Common myeloid progenitor, CD34-positive (primary cell): Measurements from ENCODE around the gene PLXNA4.

Source experiments
- CTCF ChIA-PET: fragments of 350-600 bp; sonication (Branson Sonifier 250); formaldehyde crosslinking; loops from one replicate; lab custom pipeline; 2021; ENCODE audit warnings: antibody characterized with exemption; lab: Charles Lee
- POLR2A ChIA-PET: fragments of 350-600 bp; sonication (Branson Sonifier 250); formaldehyde crosslinking; loops from one replicate; lab custom pipeline; 2021; ENCODE audit warnings: antibody characterized with exemption; lab: Charles Lee
- DNase-seq, 3 donors: peaks; one replicate each; pipeline versions ENCODE4 v3.0.0 to v3.0.0-alpha.2; 2013
- H3K27ac ChIP-seq, 2 experiments: 1 replicate in 1 of 2; 2 replicates in 1 of 2; pipeline ENCODE4 v1.7.0; 2013; ENCODE audit warnings: inconsistent platforms in 2 of 2, low read length in 2 of 2, mild to moderate bottlenecking in 2 of 2, low read depth in 1 of 2, moderate library complexity in 1 of 2; ENCODE audit not compliant: severe bottlenecking in 2 of 2, insufficient read depth in 1 of 2, poor library complexity in 1 of 2
- H3K27me3 ChIP-seq, 5 experiments: replicated peaks in 2 of 5; 1 replicate in 3 of 5; 2 replicates in 2 of 5; pipeline versions ENCODE4 v1.6.1 to v1.7.0; 2013; ENCODE audit warnings: low read length in 4 of 5, mild to moderate bottlenecking in 2 of 5, moderate library complexity in 2 of 5, inconsistent platforms in 1 of 5; ENCODE audit not compliant: insufficient read depth in 5 of 5, control insufficient read depth in 4 of 5
- H3K36me3 ChIP-seq, 4 experiments: 1 replicate in 2 of 4; 2 replicates in 2 of 4; pipeline versions ENCODE4 v1.6.1 to v1.7.0; 2013; ENCODE audit warnings: low read length in 3 of 4, control low read depth in 1 of 4, mild to moderate bottlenecking in 1 of 4; ENCODE audit not compliant: control insufficient read depth in 4 of 4, insufficient read depth in 4 of 4
- H3K4me1 ChIP-seq, 4 experiments: 1 replicate in 3 of 4; 2 replicates in 1 of 4; pipeline versions ENCODE4 v1.6.1 to v1.7.1; 2013; ENCODE audit warnings: low read length in 3 of 4, mild to moderate bottlenecking in 3 of 4, control low read depth in 1 of 4, inconsistent platforms in 1 of 4, moderate library complexity in 1 of 4; ENCODE audit not compliant: control insufficient read depth in 4 of 4, insufficient read depth in 4 of 4; ENCODE audit errors: control extremely low read depth in 1 of 4
- H3K4me3 ChIP-seq, 7 experiments: 1 replicate in 4 of 7; 2 replicates in 3 of 7; pipeline versions ENCODE4 v1.5.1 to v1.7.0; 2013; ENCODE audit warnings: mild to moderate bottlenecking in 7 of 7, low read length in 6 of 7, moderate library complexity in 6 of 7, inconsistent platforms in 2 of 7, low read depth in 2 of 7, control low read depth in 1 of 7; ENCODE audit not compliant: insufficient read depth in 4 of 7, control insufficient read depth in 1 of 7; ENCODE audit errors: extremely low read depth in 1 of 7
- H3K9me3 ChIP-seq, 5 experiments: 1 replicate in 4 of 5; 2 replicates in 1 of 5; pipeline versions ENCODE4 v1.6.1 to v1.7.1; 2013; ENCODE audit warnings: low read length in 4 of 5, mild to moderate bottlenecking in 2 of 5, inconsistent platforms in 1 of 5, low read depth in 1 of 5, moderate library complexity in 1 of 5; ENCODE audit not compliant: control insufficient read depth in 4 of 5, insufficient read depth in 2 of 5; ENCODE audit errors: control extremely low read depth in 1 of 5
- WGBS: methylation state at CpG from one replicate; pipeline ENCODE4 v1.1.5; 2013; ENCODE audit not compliant: insufficient coverage; 5-methylcytosine and 5-hydroxymethylcytosine counted together

Gene PLXNA4

DNA sequence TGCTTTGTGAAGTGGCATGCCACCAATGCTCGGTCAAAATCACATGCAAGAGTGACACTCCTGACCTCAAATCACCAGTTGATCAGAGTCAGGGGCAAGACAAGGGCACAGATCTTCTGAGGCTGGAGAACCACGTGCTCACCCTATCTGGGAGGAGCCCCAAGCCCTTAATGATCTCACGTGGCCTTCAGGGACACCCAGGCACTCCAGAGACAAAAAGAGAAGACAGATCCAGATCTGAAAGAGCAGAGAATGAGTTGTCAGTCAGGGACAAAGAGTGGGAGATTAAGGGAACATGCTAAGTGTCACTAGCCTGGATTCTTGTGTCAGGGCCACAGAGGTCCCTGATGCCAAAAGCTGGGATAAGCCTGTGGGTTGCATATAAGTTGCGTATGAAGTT, 134.3 kb downstream of the PLXNA4 start:
- Histone ChIP-seq H3K36me3 (no peaks in the 10 kb centered on the region), H3K27me3 (no peaks in the 10 kb centered on the region), H3K4me3 (no peak overlapping the region), H3K27ac (no peak overlapping the region), H3K9me3 (no peaks in the 10 kb centered on the region), H3K4me1 (peaks cover 0 to 58% (median 18%) of the 10 kb centered on the region in 4 experiments)
- no peak for DNase-seq
- ChIA-PET CTCF (interaction anchor here (1.1 kb wide), 1 partner anchor 33 kb away, joined by 3 read pairs; no protein-coding TSS in a partner anchor), POLR2A (no interaction called here)
- 95% methylated on average over 2 of the region's 4 CpGs for WGBS

DNA sequence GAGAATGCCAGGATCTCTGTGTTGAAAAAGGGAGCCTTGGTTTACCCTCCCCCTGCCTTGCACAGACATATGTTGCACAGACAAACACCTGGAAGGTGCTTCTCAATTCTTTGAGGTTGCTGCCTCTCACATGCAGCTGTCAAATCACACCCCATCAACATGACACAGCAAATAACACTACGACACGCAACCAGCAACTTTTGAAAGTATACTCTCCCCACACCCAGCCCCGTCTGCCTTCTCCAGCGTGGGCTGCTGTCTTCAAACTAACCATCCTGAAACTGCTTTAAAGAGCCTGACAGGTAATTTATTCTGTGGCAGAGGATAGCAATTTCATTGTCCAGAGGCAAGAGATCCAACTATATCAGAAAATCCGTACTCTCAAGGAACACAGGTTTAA, 136.1 kb downstream of the PLXNA4 start:
- ChIA-PET CTCF (interaction anchor here (0.9 kb wide), 1 partner anchor 16 kb away, joined by 3 read pairs; no protein-coding TSS in a partner anchor), POLR2A (no interaction called here)
- peak in 2 of 3 donors; percentile 29 to 44 for DNase-seq
- WGBS = 82% methylated on average over 2 of the region's 5 CpGs
- Histone ChIP-seq H3K36me3 (no peaks in the 10 kb centered on the region), H3K4me1 (peaks cover 0 to 66% (median 32%) of the 10 kb centered on the region in 4 experiments), H3K9me3 (no peaks in the 10 kb centered on the region), H3K27ac (no peak overlapping the region), H3K4me3 (no peak overlapping the region), H3K27me3 (no peaks in the 10 kb centered on the region)

DNA sequence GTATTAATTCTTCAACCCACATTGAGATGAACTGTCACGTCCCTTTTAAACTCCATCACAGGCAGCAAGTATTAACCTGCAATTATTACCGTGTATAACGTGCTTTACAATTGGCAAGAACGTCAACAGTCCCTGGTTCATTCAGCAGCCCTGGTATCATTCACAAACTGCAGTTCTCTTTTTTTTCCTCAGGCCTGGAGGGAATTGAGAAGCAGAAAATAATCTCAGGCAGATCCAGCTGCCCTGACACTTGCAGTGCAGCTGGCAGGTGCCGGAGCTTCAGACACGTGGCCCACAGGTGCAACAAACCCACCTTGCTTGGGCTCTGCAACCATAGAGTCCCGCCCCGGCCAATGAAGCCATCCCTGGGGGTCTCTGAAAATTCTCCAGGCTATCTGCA, 137.3 kb downstream of the PLXNA4 start:
- POLR2A ChIA-PET = no interaction called here
- H3K27ac ChIP-seq = no peak overlapping the region
- WGBS = 90% methylated on average over 8 of the region's 8 CpGs
- H3K4me1 ChIP-seq = peaks cover 0 to 78% (median 44%) of the 10 kb centered on the region in 4 experiments
- H3K27me3 ChIP-seq = no peaks in the 10 kb centered on the region
- H3K4me3 ChIP-seq = no peak overlapping the region
- CTCF ChIA-PET = interaction anchor here (1.3 to 1.4 kb wide), 2 partner anchors 9 to 18 kb away, joined by 3 read pairs; no protein-coding TSS in a partner anchor
- no peaks in the 10 kb centered on the region for H3K36me3 ChIP-seq
- H3K9me3 ChIP-seq = no peaks in the 10 kb centered on the region
- DNase-seq = no peak

DNA sequence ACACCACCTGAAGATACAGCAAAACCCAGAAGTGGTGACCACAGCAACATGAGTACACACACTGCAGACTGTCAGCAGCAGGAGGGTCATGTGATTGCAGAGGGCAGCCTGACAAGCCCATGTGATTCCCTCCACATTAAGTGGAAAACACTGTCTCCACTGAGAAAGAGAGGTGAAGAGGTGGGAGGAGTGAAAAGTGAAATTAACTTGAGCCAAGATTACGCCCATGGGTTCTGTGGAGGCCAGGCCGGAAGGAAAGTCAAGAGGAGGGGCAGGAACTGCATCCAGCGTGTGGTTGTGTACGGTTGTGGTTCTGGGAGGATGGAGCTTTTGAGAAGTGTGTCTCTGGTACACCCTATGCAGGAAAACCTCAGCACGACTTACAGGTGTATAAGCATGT, 138.5 kb downstream of the PLXNA4 start:
- CTCF ChIA-PET = interaction anchor here (1.0 kb wide), 2 partner anchors 13 to 30 kb away, joined by 3 to 4 read pairs; no protein-coding TSS in a partner anchor

DNA sequence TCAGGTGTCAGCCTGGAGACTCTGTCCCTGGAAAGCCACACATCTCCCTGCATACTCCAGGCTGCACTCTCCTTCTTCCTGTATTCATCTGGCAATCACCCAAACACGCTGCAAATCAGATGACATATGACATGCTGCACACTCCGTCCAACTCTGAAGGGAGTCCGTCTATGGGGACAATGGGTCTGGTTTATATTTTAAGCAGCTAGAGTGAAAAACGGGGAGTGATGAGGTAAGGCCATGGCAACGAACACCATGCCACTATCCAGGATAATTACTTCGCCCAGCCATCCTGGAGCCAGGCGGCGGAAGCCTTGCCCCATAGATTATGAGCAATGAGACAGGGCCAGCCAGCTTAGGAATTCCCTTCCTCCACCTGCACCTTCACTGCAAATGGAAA, 140.1 kb downstream of the PLXNA4 start:
- H3K4me1 ChIP-seq = peaks cover 2 to 99% (median 70%) of the 10 kb centered on the region in 4 experiments
- CTCF ChIA-PET = interaction anchor here (1.1 to 1.3 kb wide), 2 partner anchors 10 to 12 kb away, joined by 4 read pairs; no protein-coding TSS in a partner anchor
- DNase-seq = peak in 2 of 3 donors; percentile 17 to 31
- POLR2A ChIA-PET = no interaction called here
- H3K27me3 ChIP-seq = no peaks in the 10 kb centered on the region
- no peaks in the 10 kb centered on the region for H3K36me3 ChIP-seq
- WGBS = 96% methylated on average over 3 of the region's 8 CpGs
- no peaks in the 10 kb centered on the region for H3K9me3 ChIP-seq
- H3K27ac ChIP-seq = no peak overlapping the region
- H3K4me3 ChIP-seq = no peak overlapping the region

More for the DNA sequence above, 138.5 kb downstream of the PLXNA4 start:
- H3K27ac ChIP-seq = no peak overlapping the region
- H3K27me3 ChIP-seq = no peaks in the 10 kb centered on the region
- no peaks in the 10 kb centered on the region for H3K9me3 ChIP-seq
- 7% methylated on average over 4 of the region's 5 CpGs for WGBS
- peak; percentile 32 to 80 (median 75) for DNase-seq
- H3K4me1 ChIP-seq = peaks cover 0 to 90% (median 56%) of the 10 kb centered on the region in 4 experiments
- peak overlapping the region in 1 of 7 experiments; percentile 18 for H3K4me3 ChIP-seq
- H3K36me3 ChIP-seq = no peaks in the 10 kb centered on the region
- POLR2A ChIA-PET = no interaction called here

DNA sequence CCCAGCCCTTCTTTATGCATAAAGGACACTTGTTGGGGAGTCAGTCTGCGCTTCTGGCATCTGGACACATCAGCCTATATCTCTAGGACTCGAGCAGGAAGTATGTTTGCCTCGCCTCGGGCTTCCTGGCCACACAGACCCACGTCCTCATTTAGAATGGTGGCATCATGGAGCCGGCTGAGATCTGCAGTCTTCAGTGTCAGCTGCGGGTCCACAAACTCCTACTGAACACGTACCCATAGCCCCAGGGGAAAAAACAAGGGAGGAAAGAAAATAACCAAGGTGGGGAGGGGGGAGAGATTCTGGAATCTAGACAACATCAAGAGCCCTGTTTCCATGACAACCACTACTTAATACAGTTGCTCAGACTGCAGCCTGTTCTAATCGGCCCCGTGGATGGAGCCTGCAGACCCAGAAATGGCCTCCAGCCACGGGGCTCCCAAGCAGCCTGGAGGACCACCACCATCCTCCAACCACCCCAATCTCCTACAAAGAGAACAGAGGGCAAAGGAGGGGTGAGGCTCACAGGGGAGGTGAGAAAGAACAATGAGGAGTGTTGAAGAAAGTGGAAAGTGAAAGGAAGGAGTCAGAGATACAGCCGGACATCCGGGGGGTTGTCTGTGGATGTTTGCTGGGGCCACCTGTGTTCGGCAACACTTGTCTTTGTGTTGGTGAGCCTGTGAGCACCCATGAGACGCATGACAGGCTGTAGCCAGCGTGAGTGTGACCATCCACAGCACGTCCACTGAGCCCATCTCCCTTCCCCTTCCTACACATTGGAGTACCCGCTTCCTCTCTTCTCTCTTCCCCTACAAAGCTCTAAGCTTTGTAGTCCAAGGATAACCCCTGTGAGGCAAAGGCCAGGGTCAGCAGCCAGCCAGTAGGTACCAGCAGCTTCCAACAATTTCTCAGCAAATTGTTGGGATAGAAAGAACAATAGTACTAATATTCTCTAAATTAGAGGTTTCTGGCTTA, 141.0 kb downstream of the PLXNA4 start:
- ChIA-PET CTCF (interaction anchor here (1.3 kb wide), 1 partner anchor 13 kb away, joined by 4 read pairs; no protein-coding TSS in a partner anchor), POLR2A (no interaction called here)
- H3K9me3 ChIP-seq = no peaks in the 10 kb centered on the region
- H3K4me1 ChIP-seq = peaks cover 2 to 100% (median 74%) of the 10 kb centered on the region in 4 experiments
- 66% methylated on average over 8 of the region's 18 CpGs for WGBS
- no peaks in the 10 kb centered on the region for H3K27me3 ChIP-seq
- no peak overlapping the region for H3K27ac ChIP-seq
- peak in 2 of 3 donors; percentile 34 to 57 for DNase-seq
- H3K36me3 ChIP-seq = no peaks in the 10 kb centered on the region
- H3K4me3 ChIP-seq = no peak overlapping the region
